Epidermal melanocyte (primary cell): ENCODE measurements around the gene HDAC7.

Experiments
- DNase-seq: peaks from one replicate; pipeline ENCODE4 v3.0.0; 2011; ENCODE audit warnings: low spot score; ENCODE audit not compliant: insufficient read length

Gene HDAC7

GRCh38 chr12:47795121-47795813, 24.4 kb downstream of the HDAC7 start:
- DNase-seq, result no peak

GRCh38 chr12:47794679-47795078, 25.0 kb downstream of the HDAC7 start:
- no peak for DNase-seq

GRCh38 chr12:47793015-47793681, 26.6 kb downstream of the HDAC7 start:
- no peak for DNase-seq

GRCh38 chr12:47791874-47792273, 27.8 kb downstream of the HDAC7 start:
- DNase-seq, result no peak

- no peak for DNase-seq
Observed at GRCh38 chr12:47791351-47791746, 28.4 kb downstream of the HDAC7 start.

GRCh38 chr12:47790676-47791350, 28.9 kb downstream of the HDAC7 start:
- DNase-seq, result no peak

GRCh38 chr12:47789712-47790489, 29.8 kb downstream of the HDAC7 start:
- DNase-seq, result no peak

- no peak for DNase-seq
Observed at GRCh38 chr12:47789141-47789540, 30.6 kb downstream of the HDAC7 start.

GRCh38 chr12:47787596-47788319, 31.9 kb downstream of the HDAC7 start:
- no peak for DNase-seq

- DNase-seq, result no peak
Observed at GRCh38 chr12:47786662-47787280, 32.9 kb downstream of the HDAC7 start.

GRCh38 chr12:47785887-47786661, 33.6 kb downstream of the HDAC7 start:
- no peak for DNase-seq

GRCh38 chr12:47785036-47785886, 34.4 kb downstream of the HDAC7 start:
- no peak for DNase-seq

GRCh38 chr12:47783821-47784819, 35.6 kb downstream of the HDAC7 start:
- no peak for DNase-seq

GRCh38 chr12:47783024-47783755, 36.5 kb downstream of the HDAC7 start:
- no peak for DNase-seq

- no peak for DNase-seq
Observed at GRCh38 chr12:47782372-47782770, 37.3 kb downstream of the HDAC7 start.

GRCh38 chr12:47781479-47782371, 38.0 kb downstream of the HDAC7 start:
- no peak for DNase-seq
